Activated CD4-positive, alpha-beta T cell treated with anti-CD3 and anti-CD28 coated beads for 36 hours (primary cell): ENCODE results near the gene CAMK1G. TPM values are rescaled to one million over a fixed set of nuclear protein-coding genes. Genes with fewer than 3 reads are reported as not detected.
A peak's percentile ranks its signal among the peaks of the same experiment; 100 is the strongest.

Experiments used
- ATAC-seq: fragments of 200-7000 bp; cut with Tn5 transposase; one replicate; pipeline ENCODE4 v1.10.0; 2021; ENCODE audit warnings: mild to moderate bottlenecking, moderate library complexity
- CTCF ChIA-PET: fragments of 350-600 bp; sonication (Branson Sonifier 250); formaldehyde crosslinking; loops from one replicate; lab custom pipeline; 2021; ENCODE audit warnings: antibody characterized with exemption; lab: Charles Lee
- POLR2A ChIA-PET: fragments of 350-600 bp; sonication (Branson Sonifier 250); formaldehyde crosslinking; loops from one replicate; lab custom pipeline; 2021; ENCODE audit warnings: antibody characterized with exemption, inconsistent platforms; lab: Charles Lee
- DNase-seq: peaks from one replicate; pipeline ENCODE4 v3.0.0-alpha.2; 2020
- H3K27ac Mint-ChIP-seq: one replicate; pipeline ENCODE4 v1.8.0; 2021; ENCODE audit warnings: mixed read lengths
- H3K27me3 Mint-ChIP-seq: one replicate; pipeline ENCODE4 v1.8.0; 2021; ENCODE audit warnings: mixed read lengths
- H3K36me3 Mint-ChIP-seq: one replicate; pipeline ENCODE4 v1.8.0; 2021; ENCODE audit warnings: low read depth, mixed read lengths
- H3K4me1 Mint-ChIP-seq: one replicate; pipeline ENCODE4 v1.8.0; 2021; ENCODE audit warnings: mixed read lengths
- H3K4me3 Mint-ChIP-seq: one replicate; pipeline ENCODE4 v1.8.0; 2021; ENCODE audit warnings: mild to moderate bottlenecking, moderate library complexity, mixed read lengths
- H3K9me3 Mint-ChIP-seq: one replicate; pipeline ENCODE4 v1.8.0; 2021; ENCODE audit warnings: low read depth, mixed read lengths
- intact Hi-C, 2 experiments: fragments of 100-400 bp; cut with DNase I in 1 of 2; cut with micrococcal nuclease in 1 of 2; formaldehyde crosslinking; loops; one replicate each; pipeline versions ENCODE4 v1.14.2 to v1.15.1; 2022 to 2024; cut with DNase I, micrococcal nuclease
- total RNA-seq, 2 experiments: library from RNA; stranded (reverse); gene quantifications; one replicate each; pipeline ENCODE4 v1.2.3, GENCODE V29; 2021

CAMK1G gene
- total RNA-seq, 2 experiments from 2014 or later, result 0.09 to 0.23 TPM

DNA sequence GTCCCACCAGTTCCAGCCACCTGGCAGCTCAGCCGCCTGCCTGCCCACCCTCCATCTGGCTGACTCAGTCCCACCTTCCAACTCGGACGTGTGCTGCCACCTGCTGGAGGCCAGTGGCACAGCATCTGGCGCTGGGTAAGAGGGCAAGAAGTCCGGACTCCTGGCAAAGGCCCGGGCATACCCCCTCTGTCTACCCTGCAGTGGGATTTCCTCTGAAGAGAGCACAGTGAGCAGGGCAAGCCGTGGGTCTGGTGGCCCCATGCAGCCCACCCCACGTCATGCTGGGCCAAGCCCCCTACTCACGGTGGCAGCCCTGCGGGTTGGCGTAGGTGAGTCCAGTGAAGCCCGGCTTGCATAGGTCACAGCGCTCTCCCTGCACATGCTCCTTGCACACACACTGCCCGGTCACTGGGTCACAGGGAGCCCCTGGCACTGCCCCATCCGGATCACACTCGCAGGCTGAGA is 44.2 kb downstream of the CAMK1G start:
- H3K36me3 Mint-ChIP-seq, result no peaks in the 10 kb centered on the region
- no peak overlapping the region for H3K27ac Mint-ChIP-seq
- H3K4me1 Mint-ChIP-seq, result peaks cover 8% of the 10 kb centered on the region
- H3K9me3 Mint-ChIP-seq, result no peaks in the 10 kb centered on the region
- CTCF ChIA-PET, result interaction anchor here (0.6 to 2.1 kb wide), 23 partner anchors 9 to 1092 kb away, joined by 3 to 19 read pairs (median 4); no protein-coding TSS in a partner anchor
- peak; percentile 89 for DNase-seq
- intact Hi-C loops, result loop anchor here (1.0 to 2.0 kb wide), 6 partner anchors 25 to 120 kb away; no protein-coding TSS in a partner anchor
- POLR2A ChIA-PET, result no interaction called here
- H3K4me3 Mint-ChIP-seq, result no peak overlapping the region
- ATAC-seq, result peak; percentile 91
- no peaks in the 10 kb centered on the region for H3K27me3 Mint-ChIP-seq

GRCh38 chr1:209628618-209629299 is 45.2 kb downstream of the CAMK1G start:
- DNase-seq (peak; percentile 19), ATAC-seq (peak; percentile 34)
- no peak overlapping the region for H3K4me3 Mint-ChIP-seq
- ChIA-PET POLR2A (no interaction called here), CTCF (interaction anchor here (0.6 to 2.3 kb wide), 14 partner anchors 13 to 119 kb away, joined by 3 to 13 read pairs (median 4); no protein-coding TSS in a partner anchor)
- intact Hi-C loops, result no loop called here
- H3K27me3 Mint-ChIP-seq, result no peaks in the 10 kb centered on the region
- no peak overlapping the region for H3K27ac Mint-ChIP-seq
- H3K9me3 Mint-ChIP-seq, result no peaks in the 10 kb centered on the region
- no peaks in the 10 kb centered on the region for H3K36me3 Mint-ChIP-seq
- H3K4me1 Mint-ChIP-seq, result peaks cover 8% of the 10 kb centered on the region

GRCh38 chr1:209629621-209630382 is 46.3 kb downstream of the CAMK1G start:
- peaks cover 8% of the 10 kb centered on the region for H3K4me1 Mint-ChIP-seq
- ATAC-seq (no peak), DNase-seq (no peak)
- no peaks in the 10 kb centered on the region for H3K36me3 Mint-ChIP-seq
- H3K4me3 Mint-ChIP-seq, result no peak overlapping the region
- H3K27ac Mint-ChIP-seq, result no peak overlapping the region
- intact Hi-C loops, result no loop called here
- POLR2A ChIA-PET, result no interaction called here
- CTCF ChIA-PET, result interaction anchor here (0.5 to 2.3 kb wide), 19 partner anchors 12 to 1630 kb away, joined by 3 to 14 read pairs (median 4); partner anchors contain the start of gene C1orf74
- H3K9me3 Mint-ChIP-seq, result no peaks in the 10 kb centered on the region
- H3K27me3 Mint-ChIP-seq, result no peaks in the 10 kb centered on the region

DNA sequence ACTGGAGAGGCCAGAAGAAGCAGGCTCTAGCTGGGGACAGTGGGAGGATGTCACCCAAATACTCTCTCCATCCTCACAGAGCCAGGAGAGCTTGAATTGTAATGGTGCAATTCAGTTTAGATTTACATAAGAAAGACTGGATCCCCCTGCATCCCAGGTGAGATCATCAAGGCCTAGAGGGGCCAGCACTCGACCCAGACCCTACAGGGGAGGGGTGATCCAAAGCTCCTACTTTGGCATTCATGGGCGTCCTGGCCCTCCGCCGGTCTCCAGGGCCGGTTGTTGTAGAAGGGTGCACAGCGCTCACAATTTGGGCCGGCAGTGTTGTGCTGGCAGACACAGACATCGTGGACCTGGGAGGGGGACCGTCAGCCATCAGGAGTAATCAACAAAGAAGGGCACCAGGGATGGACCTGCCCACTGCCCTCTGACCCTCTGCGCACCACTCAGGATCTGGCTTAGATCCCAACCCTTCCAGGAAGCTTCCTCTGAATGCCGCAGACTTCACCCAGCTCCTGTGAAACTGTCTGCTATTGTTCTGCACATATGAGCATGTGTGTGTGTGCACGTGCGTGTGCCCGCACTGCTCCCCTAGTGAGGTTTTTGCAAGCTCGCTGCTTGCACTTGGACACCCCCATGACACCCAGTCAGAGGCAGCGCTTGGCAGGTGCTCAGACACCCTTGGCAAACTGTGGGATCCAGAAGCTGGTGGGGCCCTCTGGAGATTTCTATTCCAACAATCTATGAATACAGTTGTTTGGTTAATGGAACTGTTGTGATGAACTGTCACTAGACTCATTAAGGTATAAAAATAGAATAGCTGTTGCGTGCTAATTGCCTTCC is 47.1 kb downstream of the CAMK1G start:
- POLR2A ChIA-PET, result interaction anchor here (0.5 kb wide), 1 partner anchor 137 kb away, joined by 6 read pairs; no protein-coding TSS in a partner anchor
- CTCF ChIA-PET, result interaction anchor here (0.5 to 2.3 kb wide), 17 partner anchors 13 to 1631 kb away, joined by 3 to 14 read pairs (median 3); partner anchors contain the start of gene C1orf74
- Mint-ChIP-seq H3K27ac (no peak overlapping the region), H3K9me3 (no peaks in the 10 kb centered on the region), H3K27me3 (no peaks in the 10 kb centered on the region), H3K36me3 (no peaks in the 10 kb centered on the region), H3K4me3 (no peak overlapping the region), H3K4me1 (peaks cover 10% of the 10 kb centered on the region)
- ATAC-seq (no peak), DNase-seq (no peak)
- intact Hi-C loops, result no loop called here

- Mint-ChIP-seq H3K4me1 (peaks cover 10% of the 10 kb centered on the region), H3K36me3 (no peaks in the 10 kb centered on the region), H3K9me3 (no peaks in the 10 kb centered on the region), H3K27me3 (no peaks in the 10 kb centered on the region), H3K27ac (no peak overlapping the region), H3K4me3 (no peak overlapping the region)
- ChIA-PET CTCF (interaction anchor here (2.0 kb wide), 1 partner anchor 115 kb away, joined by 4 read pairs; no protein-coding TSS in a partner anchor), POLR2A (no interaction called here)
- intact Hi-C loops, result no loop called here
- ATAC-seq (no peak), DNase-seq (no peak)
Measured at GRCh38 chr1:209633335-209633997, 50.0 kb downstream of the CAMK1G start.

GRCh38 chr1:209634005-209634737 is 50.7 kb downstream of the CAMK1G start:
- no peak overlapping the region for H3K4me3 Mint-ChIP-seq
- H3K36me3 Mint-ChIP-seq, result no peaks in the 10 kb centered on the region
- H3K27ac Mint-ChIP-seq, result no peak overlapping the region
- H3K9me3 Mint-ChIP-seq, result no peaks in the 10 kb centered on the region
- ATAC-seq (no peak), DNase-seq (no peak)
- CTCF ChIA-PET, result interaction anchor here (0.9 to 2.0 kb wide), 3 partner anchors 64 to 114 kb away, joined by 4 to 5 read pairs (median 5); no protein-coding TSS in a partner anchor
- POLR2A ChIA-PET, result no interaction called here
- H3K27me3 Mint-ChIP-seq, result no peaks in the 10 kb centered on the region
- intact Hi-C loops, result no loop called here
- peaks cover 3% of the 10 kb centered on the region for H3K4me1 Mint-ChIP-seq

DNA sequence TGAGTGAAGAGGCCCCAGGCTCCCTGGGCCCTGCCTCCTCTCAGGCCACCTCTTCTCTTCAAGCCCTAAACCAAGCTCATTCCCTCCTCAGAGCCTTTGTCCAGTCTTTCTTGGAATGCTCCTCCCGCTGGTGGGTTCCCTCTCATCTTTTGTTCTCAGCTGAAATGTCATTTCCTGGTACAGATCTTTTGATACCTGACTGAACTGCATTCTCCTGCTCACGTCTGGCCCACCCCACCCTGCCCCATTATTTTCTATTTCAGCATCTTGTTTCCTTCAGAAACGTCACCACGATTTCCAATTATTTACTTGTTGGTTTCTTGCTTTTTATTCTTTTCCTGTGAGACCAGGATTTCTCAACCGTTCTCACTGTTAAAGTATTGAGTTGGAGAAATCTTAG is 52.3 kb downstream of the CAMK1G start:
- CTCF ChIA-PET, result interaction anchor here (0.7 to 2.0 kb wide), 4 partner anchors 15 to 827 kb away, joined by 3 to 4 read pairs (median 3); no protein-coding TSS in a partner anchor
- Mint-ChIP-seq H3K36me3 (no peaks in the 10 kb centered on the region), H3K4me3 (no peak overlapping the region), H3K9me3 (no peaks in the 10 kb centered on the region), H3K4me1 (peaks cover 3% of the 10 kb centered on the region), H3K27me3 (no peaks in the 10 kb centered on the region), H3K27ac (no peak overlapping the region)
- intact Hi-C loops, result no loop called here
- POLR2A ChIA-PET, result no interaction called here
- ATAC-seq (no peak), DNase-seq (no peak)

DNA sequence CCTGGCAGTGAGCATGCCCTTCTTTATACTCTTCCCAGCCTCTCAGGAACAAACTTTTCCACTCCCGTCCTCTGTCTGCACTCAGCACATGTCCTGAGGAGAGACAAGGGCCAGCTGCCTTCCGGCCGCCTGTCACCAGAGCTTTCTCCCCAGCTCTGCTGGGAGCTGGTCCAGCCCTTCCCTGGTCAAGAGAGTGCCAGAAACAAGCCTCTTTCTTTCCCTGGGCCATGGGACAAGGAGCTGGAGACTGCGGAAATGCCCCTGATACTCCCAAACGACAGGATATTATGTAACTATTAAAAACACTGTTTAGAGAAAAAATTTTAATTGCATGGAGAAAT is 58.3 kb downstream of the CAMK1G start:
- ChIA-PET CTCF (interaction anchor here (1.0 to 1.6 kb wide), 3 partner anchors 13 to 106 kb away, joined by 3 to 4 read pairs (median 3); no protein-coding TSS in a partner anchor), POLR2A (no interaction called here)
- H3K9me3 Mint-ChIP-seq, result no peaks in the 10 kb centered on the region

GRCh38 chr1:209642816-209643215 is 59.3 kb downstream of the CAMK1G start:
- H3K9me3 Mint-ChIP-seq, result no peaks in the 10 kb centered on the region
- no peak overlapping the region for H3K27ac Mint-ChIP-seq
- no peaks in the 10 kb centered on the region for H3K27me3 Mint-ChIP-seq
- POLR2A ChIA-PET, result no interaction called here
- no peaks in the 10 kb centered on the region for H3K4me1 Mint-ChIP-seq
- DNase-seq (no peak), ATAC-seq (no peak)
- H3K4me3 Mint-ChIP-seq, result no peak overlapping the region
- H3K36me3 Mint-ChIP-seq, result no peaks in the 10 kb centered on the region
- CTCF ChIA-PET, result interaction anchor here (0.9 to 1.6 kb wide), 6 partner anchors 12 to 105 kb away, joined by 3 to 5 read pairs (median 3); no protein-coding TSS in a partner anchor
- intact Hi-C loops, result no loop called here

More for the DNA sequence above, 58.3 kb downstream of the CAMK1G start:
- Mint-ChIP-seq H3K36me3 (no peaks in the 10 kb centered on the region), H3K27me3 (no peaks in the 10 kb centered on the region), H3K27ac (no peak overlapping the region), H3K4me3 (no peak overlapping the region), H3K4me1 (no peaks in the 10 kb centered on the region)
- DNase-seq, result no peak
- ATAC-seq, result no peak
- intact Hi-C loops, result no loop called here
